Measurements from ENCODE around the gene RABIF. TPM values are rescaled to one million over a fixed set of nuclear protein-coding genes. Genes with fewer than 3 reads are reported as not detected.

The RABIF gene
- total RNA-seq, 4 donors from 2014 or later: 3.8 to 7.6 (median 6.0) TPM

DNA sequence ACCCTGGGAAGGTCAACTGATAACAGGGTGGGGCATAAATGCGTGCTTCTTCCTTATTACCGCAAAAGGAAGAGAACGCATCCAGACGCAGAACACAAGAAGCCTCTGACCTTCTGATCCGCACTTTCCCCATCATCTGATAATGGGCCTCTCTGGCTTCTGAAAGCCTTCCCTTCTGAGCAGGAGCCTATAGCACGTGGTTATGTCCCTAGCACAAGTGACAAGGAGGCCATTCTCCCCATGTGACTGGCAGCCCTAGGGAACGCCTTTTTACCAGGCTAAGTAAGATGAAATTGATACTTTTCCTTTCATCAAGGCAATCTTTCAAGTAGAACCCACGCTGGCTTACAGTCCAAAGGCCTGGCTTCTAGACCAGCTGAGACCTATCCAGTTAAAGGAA, 34.2 kb downstream of the RABIF start:
- no peaks in the 10 kb centered on the region for H3K27me3 ChIP-seq
- no peak for TF ChIP-seq POLR2A (IDR thresholded peaks at IDR 0.05)
- TF ChIP-seq, protein P1, sequence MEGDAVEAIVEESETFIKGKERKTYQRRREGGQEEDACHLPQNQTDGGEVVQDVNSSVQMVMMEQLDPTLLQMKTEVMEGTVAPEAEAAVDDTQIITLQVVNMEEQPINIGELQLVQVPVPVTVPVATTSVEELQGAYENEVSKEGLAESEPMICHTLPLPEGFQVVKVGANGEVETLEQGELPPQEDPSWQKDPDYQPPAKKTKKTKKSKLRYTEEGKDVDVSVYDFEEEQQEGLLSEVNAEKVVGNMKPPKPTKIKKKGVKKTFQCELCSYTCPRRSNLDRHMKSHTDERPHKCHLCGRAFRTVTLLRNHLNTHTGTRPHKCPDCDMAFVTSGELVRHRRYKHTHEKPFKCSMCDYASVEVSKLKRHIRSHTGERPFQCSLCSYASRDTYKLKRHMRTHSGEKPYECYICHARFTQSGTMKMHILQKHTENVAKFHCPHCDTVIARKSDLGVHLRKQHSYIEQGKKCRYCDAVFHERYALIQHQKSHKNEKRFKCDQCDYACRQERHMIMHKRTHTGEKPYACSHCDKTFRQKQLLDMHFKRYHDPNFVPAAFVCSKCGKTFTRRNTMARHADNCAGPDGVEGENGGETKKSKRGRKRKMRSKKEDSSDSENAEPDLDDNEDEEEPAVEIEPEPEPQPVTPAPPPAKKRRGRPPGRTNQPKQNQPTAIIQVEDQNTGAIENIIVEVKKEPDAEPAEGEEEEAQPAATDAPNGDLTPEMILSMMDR (IDR thresholded peaks at IDR 0.05): no peak

DNA sequence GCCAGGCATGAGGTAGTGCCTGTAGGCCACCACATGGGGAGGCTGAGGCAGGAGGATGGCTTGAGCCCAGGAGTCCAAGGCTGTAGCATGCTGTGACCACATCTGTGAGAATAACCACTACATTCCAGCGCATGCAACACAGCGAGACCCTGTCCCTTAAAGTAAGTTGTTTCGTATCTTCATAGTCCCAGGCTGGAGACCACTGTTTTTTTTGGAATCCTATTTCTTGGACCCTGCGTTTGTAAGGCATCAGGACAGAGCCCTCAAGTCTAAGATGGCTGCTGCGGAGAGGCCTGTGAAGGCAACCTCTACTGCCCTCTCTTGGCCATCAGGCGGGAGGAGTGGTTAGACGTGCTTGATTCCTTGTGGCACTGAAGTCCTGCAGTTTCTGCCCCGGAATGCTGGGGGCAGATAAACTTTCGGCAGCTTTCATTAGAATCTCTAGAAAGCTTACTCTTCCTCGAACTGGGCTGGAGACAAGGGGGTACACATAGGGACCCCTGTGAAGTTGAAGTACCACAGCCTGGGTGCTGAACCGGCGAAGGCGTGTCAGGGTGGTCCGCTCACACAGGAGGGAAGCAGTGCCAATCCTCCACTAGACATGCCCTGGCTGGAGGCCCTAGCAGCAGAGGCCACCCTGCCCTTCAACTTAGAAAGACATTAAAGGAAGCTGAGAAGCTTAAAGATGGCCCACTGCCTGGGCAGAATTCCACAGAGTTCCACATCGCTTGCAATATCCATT, 36.6 kb downstream of the RABIF start:
- no peak overlapping the region for H3K27ac ChIP-seq
- no peaks in the 10 kb centered on the region for H3K4me1 ChIP-seq
- H3K4me3 ChIP-seq: no peak overlapping the region
- intact Hi-C loops (cut with DNase I; ENCODE audit: low total_unique reads): no loop called here
- no peaks in the 10 kb centered on the region for H3K36me3 ChIP-seq
- TF ChIP-seq, protein P1 (IDR thresholded peaks at IDR 0.05): no peak
- TF ChIP-seq POLR2A (IDR thresholded peaks at IDR 0.05): no peak
- no peaks in the 10 kb centered on the region for H3K9me3 ChIP-seq
- no peak for DNase-seq
- no peaks in the 10 kb centered on the region for H3K27me3 ChIP-seq

More for the DNA sequence above, 34.2 kb downstream of the RABIF start:
- DNase-seq: no peak
- Histone ChIP-seq H3K36me3 (no peaks in the 10 kb centered on the region), H3K4me3 (no peak overlapping the region), H3K4me1 (no peaks in the 10 kb centered on the region), H3K9me3 (no peaks in the 10 kb centered on the region), H3K27ac (no peak overlapping the region)
- intact Hi-C loops (cut with DNase I; ENCODE audit: low total_unique reads): no loop called here

DNA sequence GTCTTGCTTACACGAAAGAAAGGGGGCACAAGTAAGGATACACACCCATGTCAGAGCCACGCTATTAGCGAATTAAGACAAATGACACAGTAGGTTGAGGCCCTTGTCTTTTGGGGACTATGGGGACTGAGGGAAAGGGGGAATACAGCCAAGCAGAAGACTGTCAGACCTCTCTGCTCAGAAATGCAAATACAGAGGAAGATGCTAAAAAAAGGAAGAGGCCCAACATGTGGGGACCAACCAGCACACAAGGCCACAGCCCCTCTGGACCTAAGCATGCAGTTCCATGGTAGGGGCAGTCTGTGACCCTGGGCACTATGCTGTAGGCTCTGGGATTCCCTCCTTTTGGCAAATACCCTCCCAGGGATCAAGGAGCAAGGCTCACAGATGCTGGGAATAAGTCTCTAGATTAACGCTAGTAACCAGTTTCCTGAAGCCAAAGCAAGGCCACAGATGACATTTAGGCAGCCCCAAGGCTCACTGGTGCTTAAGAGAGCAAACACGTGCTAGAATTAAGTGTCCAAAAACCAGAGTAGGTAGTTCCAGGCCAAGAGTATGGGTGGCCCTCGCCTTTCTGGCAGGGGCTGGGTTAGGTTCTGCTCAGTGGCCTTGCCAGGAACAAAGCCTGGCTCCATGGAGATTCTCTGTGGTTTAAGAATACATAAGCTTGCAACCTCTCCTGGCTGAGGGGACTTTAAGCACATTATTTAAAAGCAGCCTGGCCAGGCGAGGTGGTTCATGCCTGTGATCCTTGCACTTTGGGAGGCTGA, 38.2 kb downstream of the RABIF start:
- DNase-seq: no peak
- intact Hi-C loops (cut with DNase I; ENCODE audit: low total_unique reads): no loop called here
- Histone ChIP-seq H3K4me1 (no peaks in the 10 kb centered on the region), H3K4me3 (no peak overlapping the region), H3K36me3 (no peaks in the 10 kb centered on the region), H3K9me3 (no peaks in the 10 kb centered on the region), H3K27me3 (no peaks in the 10 kb centered on the region), H3K27ac (no peak overlapping the region)
- TF ChIP-seq, protein P1 (IDR thresholded peaks at IDR 0.05): no peak
- no peak for TF ChIP-seq POLR2A (IDR thresholded peaks at IDR 0.05)

DNA sequence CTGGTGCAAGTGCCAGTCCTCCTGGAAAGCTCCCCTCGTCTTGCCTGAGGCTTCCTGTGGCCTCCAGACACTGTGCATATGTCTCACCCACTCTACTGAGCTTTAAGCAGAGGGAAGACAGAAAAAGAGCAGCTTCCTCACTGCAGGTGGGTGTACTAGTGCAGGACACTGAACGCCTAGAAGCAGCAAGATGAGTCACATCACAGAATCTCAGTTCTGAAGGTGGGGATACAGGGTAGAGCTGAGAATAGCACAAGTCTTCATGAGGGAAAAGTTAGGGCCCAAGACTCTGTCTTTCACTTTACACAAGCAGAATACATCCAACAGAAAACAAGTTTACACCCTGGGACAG, 40.8 kb downstream of the RABIF start:
- no peaks in the 10 kb centered on the region for H3K4me1 ChIP-seq
- no peak overlapping the region for H3K4me3 ChIP-seq
- intact Hi-C loops (cut with DNase I; ENCODE audit: low total_unique reads): no loop called here
- no peaks in the 10 kb centered on the region for H3K9me3 ChIP-seq
- no peak overlapping the region for H3K27ac ChIP-seq
- H3K27me3 ChIP-seq: no peaks in the 10 kb centered on the region
- no peaks in the 10 kb centered on the region for H3K36me3 ChIP-seq
- DNase-seq: no peak
- TF ChIP-seq, protein P1 (IDR thresholded peaks at IDR 0.05): no peak
- no peak for TF ChIP-seq POLR2A (IDR thresholded peaks at IDR 0.05)

DNA sequence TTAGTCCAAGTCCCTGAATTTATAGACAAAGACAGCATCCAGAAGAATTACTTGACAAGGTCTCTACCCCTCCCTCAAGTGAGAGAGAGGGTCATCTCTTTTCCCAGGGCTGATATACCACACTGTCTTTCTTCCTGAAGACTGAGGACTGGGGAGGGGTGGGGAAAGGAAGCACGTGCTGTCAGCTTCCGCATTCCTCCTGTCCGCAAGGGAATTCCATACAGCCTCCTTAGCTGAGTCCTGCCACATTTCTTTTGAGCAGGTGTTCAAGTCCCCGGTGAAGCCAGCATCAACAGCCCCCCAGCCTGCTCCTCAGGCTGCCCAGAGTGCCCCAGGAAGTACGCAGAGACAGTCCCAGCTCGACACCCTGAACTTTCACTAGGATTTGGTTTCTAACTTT, 44.0 kb downstream of the RABIF start:
- H3K27ac ChIP-seq: no peak overlapping the region
- no peak for DNase-seq
- TF ChIP-seq POLR2A (IDR thresholded peaks at IDR 0.05): no peak
- TF ChIP-seq, protein P1 (IDR thresholded peaks at IDR 0.05): no peak
- H3K9me3 ChIP-seq: no peaks in the 10 kb centered on the region
- intact Hi-C loops (cut with DNase I; ENCODE audit: low total_unique reads): no loop called here
- no peaks in the 10 kb centered on the region for H3K27me3 ChIP-seq
- H3K4me3 ChIP-seq: no peak overlapping the region
- H3K4me1 ChIP-seq: no peaks in the 10 kb centered on the region
- H3K36me3 ChIP-seq: no peaks in the 10 kb centered on the region
